Rectal smooth muscle tissue (tissue), 1 donor: ENCODE measurements around the gene CPNE7.
"Not testable (repeated sequence)": the region's sequence is repeated elsewhere in the genome, so short reads cannot be mapped to it uniquely, and the experiment has no call there.

Source experiments
- H3K27ac ChIP-seq: one replicate; pipeline ENCODE4 v1.7.0; 2013; ENCODE audit warnings: low read depth, low read length, inconsistent platforms
- H3K27me3 ChIP-seq: one replicate; pipeline ENCODE4 v1.7.0; 2013; ENCODE audit warnings: low read length; ENCODE audit not compliant: control insufficient read depth, insufficient read depth
- H3K36me3 ChIP-seq: one replicate; pipeline ENCODE4 v1.7.0; 2013; ENCODE audit warnings: low read length; ENCODE audit not compliant: control insufficient read depth, insufficient read depth
- H3K4me1 ChIP-seq: one replicate; pipeline ENCODE4 v1.7.0; 2013; ENCODE audit warnings: low read length; ENCODE audit not compliant: control insufficient read depth, insufficient read depth
- H3K4me3 ChIP-seq: one replicate; pipeline ENCODE4 v1.7.0; 2013; ENCODE audit warnings: low read length
- H3K9ac ChIP-seq: one replicate; pipeline ENCODE4 v1.7.0; 2013; ENCODE audit warnings: low read length

Gene CPNE7

GRCh38 chr16:89563639-89564392 lies 11.7 kb upstream of the CPNE7 start:
- Histone ChIP-seq H3K9ac (no peak overlapping the region), H3K36me3 (peaks cover 31% of the 10 kb centered on the region), H3K27ac (no peak overlapping the region), H3K4me1 (peaks cover 14% of the 10 kb centered on the region), H3K4me3 (no peak overlapping the region), H3K27me3 (no peaks in the 10 kb centered on the region)

GRCh38 chr16:89564476-89565255 lies 10.9 kb upstream of the CPNE7 start:
- Histone ChIP-seq H3K27me3 (no peaks in the 10 kb centered on the region), H3K27ac (no peak overlapping the region), H3K9ac (no peak overlapping the region), H3K4me3 (no peak overlapping the region), H3K4me1 (peaks cover 14% of the 10 kb centered on the region), H3K36me3 (peaks cover 31% of the 10 kb centered on the region)

- H3K27ac ChIP-seq = no peak overlapping the region
- H3K9ac ChIP-seq = no peak overlapping the region
- peaks cover 31% of the 10 kb centered on the region for H3K36me3 ChIP-seq
- H3K27me3 ChIP-seq = peaks cover 2% of the 10 kb centered on the region
- H3K4me3 ChIP-seq = no peak overlapping the region
- H3K4me1 ChIP-seq = peaks cover 14% of the 10 kb centered on the region
These were observed 10.4 kb upstream of the CPNE7 start for GRCh38 chr16:89565256-89565505.

GRCh38 chr16:89565506-89566372 lies 9.8 kb upstream of the CPNE7 start:
- H3K36me3 ChIP-seq = peaks cover 31% of the 10 kb centered on the region
- peak overlapping the region; percentile 48 for H3K4me3 ChIP-seq
- no peak overlapping the region for H3K27ac ChIP-seq
- peaks cover 14% of the 10 kb centered on the region for H3K4me1 ChIP-seq
- H3K9ac ChIP-seq = no peak overlapping the region
- H3K27me3 ChIP-seq = peaks cover 6% of the 10 kb centered on the region

GRCh38 chr16:89567656-89568594 lies 7.6 kb upstream of the CPNE7 start:
- peaks cover 18% of the 10 kb centered on the region for H3K36me3 ChIP-seq
- H3K9ac ChIP-seq = no peak overlapping the region
- no peak overlapping the region for H3K27ac ChIP-seq
- H3K4me1 ChIP-seq = peaks cover 6% of the 10 kb centered on the region
- H3K27me3 ChIP-seq = peaks cover 11% of the 10 kb centered on the region
- H3K4me3 ChIP-seq = no peak overlapping the region

GRCh38 chr16:89569506-89570341 lies 5.8 kb upstream of the CPNE7 start:
- H3K4me1 ChIP-seq = peaks cover 6% of the 10 kb centered on the region
- no peak overlapping the region for H3K9ac ChIP-seq
- peaks cover 3% of the 10 kb centered on the region for H3K36me3 ChIP-seq
- H3K4me3 ChIP-seq = no peak overlapping the region
- peaks cover 16% of the 10 kb centered on the region for H3K27me3 ChIP-seq
- no peak overlapping the region for H3K27ac ChIP-seq

GRCh38 chr16:89570342-89570923 lies 5.1 kb upstream of the CPNE7 start:
- H3K27me3 ChIP-seq = peaks cover 18% of the 10 kb centered on the region
- no peak overlapping the region for H3K4me3 ChIP-seq

GRCh38 chr16:89570983-89571598 lies 4.5 kb upstream of the CPNE7 start:
- not testable (repeated sequence) for H3K9ac ChIP-seq, H3K27ac ChIP-seq, H3K4me1 ChIP-seq, H3K36me3 ChIP-seq, H3K4me3 ChIP-seq
- peaks cover 21% of the 10 kb centered on the region for H3K27me3 ChIP-seq

More at GRCh38 chr16:89570342-89570923, 5.1 kb upstream of the CPNE7 start:
- H3K4me1 ChIP-seq = peaks cover 5% of the 10 kb centered on the region
- no peak overlapping the region for H3K9ac ChIP-seq
- H3K27ac ChIP-seq = no peak overlapping the region
- no peaks in the 10 kb centered on the region for H3K36me3 ChIP-seq

- Histone ChIP-seq H3K4me3 (no peak overlapping the region), H3K4me1 (no peaks in the 10 kb centered on the region), H3K27me3 (peaks cover 23% of the 10 kb centered on the region), H3K27ac (no peak overlapping the region), H3K9ac (no peak overlapping the region), H3K36me3 (no peaks in the 10 kb centered on the region)
These were observed 3.9 kb upstream of the CPNE7 start for GRCh38 chr16:89571636-89572035.

- Histone ChIP-seq H3K4me3 (no peak overlapping the region), H3K27me3 (peaks cover 26% of the 10 kb centered on the region), H3K27ac (no peak overlapping the region), H3K4me1 (no peaks in the 10 kb centered on the region), H3K9ac (no peak overlapping the region), H3K36me3 (no peaks in the 10 kb centered on the region)
These were observed 3.5 kb upstream of the CPNE7 start for GRCh38 chr16:89572073-89572484.
